HK-2 (cell line): ENCODE measurements around the gene CES1.
"Not testable (repeated sequence)": the region's sequence is repeated elsewhere in the genome, so short reads cannot be mapped to it uniquely, and the experiment has no call there.

Experiments
- DNase-seq: peaks from one replicate; pipeline ENCODE4 v3.0.0-alpha.2; 2018; ENCODE audit not compliant: unreplicated experiment

The CES1 gene

GRCh38 chr16:55830658-55831294 lies 2.1 kb downstream of the CES1 start:
- DNase-seq: no peak

- DNase-seq: not testable (repeated sequence)
Measured at GRCh38 chr16:55829232-55829631, 3.7 kb downstream of the CES1 start.

DNA sequence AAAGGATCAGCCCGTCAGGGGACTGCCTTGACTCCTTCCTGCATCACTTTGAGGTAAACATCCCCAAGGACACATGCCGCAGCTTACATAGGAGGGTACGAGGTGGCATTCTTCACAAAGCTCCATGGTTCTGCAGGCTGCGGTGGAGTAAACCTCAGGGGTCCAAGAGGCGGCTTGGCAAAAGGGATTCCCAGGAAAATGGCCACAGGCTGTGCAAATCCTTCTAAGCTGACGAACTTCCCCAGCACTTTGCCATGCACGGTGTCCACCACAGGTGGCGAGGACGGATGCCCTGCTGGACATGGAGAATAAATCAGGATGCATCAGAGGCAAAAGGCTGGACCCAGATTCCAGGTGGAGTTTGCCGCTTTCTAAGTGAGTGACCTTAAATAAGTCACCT lies 4.2 kb downstream of the CES1 start:
- DNase-seq: no peak

DNA sequence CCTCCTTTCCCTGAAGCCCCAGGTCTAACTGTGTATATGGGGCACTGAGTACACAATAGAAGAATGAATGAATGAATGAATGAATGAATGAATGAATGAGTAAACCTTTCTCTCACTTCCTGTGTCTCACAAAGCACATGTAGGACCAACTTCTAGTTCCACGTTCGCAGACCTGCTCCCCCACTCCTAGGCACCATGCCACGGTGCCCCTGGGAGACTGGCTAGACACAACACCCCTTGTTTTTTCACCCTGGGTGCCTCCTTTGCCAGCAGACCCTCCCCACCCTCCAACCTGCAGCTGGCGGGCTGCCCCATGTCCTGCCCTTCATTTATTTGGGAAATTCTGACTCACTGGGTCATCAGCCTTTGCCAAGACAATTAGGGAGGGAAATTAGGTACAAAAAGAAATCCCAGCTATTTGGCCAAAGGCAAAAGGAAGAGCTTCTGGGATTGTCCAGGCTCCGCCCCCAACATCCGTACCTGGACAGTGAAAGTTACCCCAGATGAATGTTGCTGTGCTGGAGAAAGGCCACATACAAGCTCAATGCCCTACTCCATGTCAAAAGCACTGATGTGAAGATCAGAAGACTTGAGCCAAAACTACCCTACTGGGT lies 7.7 kb downstream of the CES1 start:
- no peak for DNase-seq

DNA sequence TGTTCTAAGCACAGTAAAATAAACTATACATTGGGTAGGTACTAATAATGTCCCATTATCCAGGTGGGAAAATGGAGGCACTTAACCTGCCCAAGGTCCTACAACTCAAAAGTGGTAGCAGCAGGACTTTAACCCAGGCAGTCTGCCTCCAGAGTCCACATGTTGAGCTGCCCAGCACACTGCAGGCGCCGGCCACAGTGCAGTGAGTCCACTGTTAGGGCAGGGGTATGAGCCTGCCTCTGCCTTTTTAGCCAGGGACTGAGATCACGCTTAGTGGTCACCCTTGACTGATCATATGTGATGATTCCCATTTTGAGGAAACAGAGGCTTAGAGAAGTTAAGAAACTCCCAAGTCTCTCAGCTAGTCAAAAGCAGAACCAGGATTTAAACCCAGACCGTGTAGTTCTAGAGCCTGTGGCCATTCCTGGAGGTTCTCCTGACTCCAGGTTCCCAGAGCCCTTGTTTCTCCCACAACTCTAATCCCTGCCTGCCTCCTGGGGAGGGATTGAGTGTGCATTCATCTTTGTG lies 8.4 kb downstream of the CES1 start:
- no peak for DNase-seq

GRCh38 chr16:55822280-55822810 lies 10.6 kb downstream of the CES1 start:
- no peak for DNase-seq

GRCh38 chr16:55821210-55821609 lies 11.7 kb downstream of the CES1 start:
- no peak for DNase-seq

- no peak for DNase-seq
Measured at GRCh38 chr16:55820615-55821014, 12.3 kb downstream of the CES1 start.

DNA sequence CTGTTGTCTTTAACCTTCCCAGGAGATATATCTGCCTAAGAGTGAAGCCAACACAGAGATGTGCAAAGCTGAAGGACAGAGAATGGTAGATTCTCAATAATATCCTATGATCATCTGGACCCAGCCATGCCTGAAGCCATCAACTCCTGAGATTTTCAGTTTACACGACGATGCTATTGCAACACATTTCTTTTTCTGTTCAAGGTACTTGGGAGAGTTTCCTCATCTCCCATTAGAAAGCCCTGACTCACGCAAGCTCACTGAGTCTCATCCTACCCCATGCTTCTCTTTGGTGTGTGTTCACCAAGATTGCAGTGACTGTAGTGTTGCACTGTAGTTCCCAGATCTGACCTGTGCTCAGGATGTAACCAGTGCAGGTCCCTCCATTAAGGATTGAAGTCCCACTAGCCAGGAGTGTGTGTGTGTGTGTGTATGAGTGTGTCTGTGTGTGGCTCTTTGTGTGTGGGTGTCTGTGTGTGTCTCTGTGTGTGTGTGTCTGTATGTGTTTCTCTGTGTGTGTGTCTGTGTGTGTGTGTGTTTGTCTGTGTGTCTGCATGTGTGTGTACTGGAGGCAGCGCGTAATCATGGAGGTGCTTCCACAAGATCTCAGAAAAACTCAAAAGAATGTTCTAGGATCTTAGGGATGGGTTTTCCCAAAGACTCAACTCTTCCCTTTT lies 15.5 kb downstream of the CES1 start:
- DNase-seq: no peak

DNA sequence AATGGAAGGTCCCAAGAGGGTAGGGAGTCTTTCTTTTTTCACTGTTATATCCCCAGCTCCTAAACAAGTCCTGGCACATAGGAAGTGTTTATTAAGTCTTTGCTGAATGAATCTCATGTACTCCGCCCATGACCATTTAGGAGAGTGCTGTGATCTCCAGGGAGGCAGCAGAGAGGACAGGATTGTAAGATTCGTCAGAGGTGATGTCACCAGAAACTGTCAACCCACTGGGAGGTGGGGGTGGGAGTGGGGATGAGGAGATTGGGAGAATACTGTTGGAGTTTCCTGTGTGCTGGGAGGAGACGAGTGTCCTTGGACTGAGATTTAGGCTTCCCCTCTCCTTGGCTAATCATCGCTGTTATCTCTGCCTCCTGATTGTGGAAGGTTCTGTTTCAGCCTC lies 16.7 kb downstream of the CES1 start:
- DNase-seq: not testable (repeated sequence)

- DNase-seq: no peak
Measured at GRCh38 chr16:55815320-55815719, 17.6 kb downstream of the CES1 start.

DNA sequence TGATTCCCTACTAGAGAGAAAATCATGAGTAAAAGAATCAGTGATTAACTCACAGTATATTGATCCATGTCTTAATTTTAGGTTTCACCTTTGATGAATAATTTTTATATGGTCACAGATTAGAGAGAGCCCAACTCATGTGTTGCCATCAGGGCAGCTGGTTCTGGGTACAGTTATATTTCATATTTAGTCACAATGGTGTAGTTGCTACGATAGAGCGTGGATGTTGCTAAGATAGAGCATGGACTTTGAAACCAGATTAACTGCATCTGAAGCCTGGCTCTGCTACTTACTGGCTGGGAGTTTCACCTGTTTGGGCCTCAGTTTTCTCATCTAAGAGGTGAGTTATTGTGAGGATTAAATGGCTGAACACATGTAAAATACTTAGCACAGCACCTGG lies 18.7 kb downstream of the CES1 start:
- not testable (repeated sequence) for DNase-seq

DNA sequence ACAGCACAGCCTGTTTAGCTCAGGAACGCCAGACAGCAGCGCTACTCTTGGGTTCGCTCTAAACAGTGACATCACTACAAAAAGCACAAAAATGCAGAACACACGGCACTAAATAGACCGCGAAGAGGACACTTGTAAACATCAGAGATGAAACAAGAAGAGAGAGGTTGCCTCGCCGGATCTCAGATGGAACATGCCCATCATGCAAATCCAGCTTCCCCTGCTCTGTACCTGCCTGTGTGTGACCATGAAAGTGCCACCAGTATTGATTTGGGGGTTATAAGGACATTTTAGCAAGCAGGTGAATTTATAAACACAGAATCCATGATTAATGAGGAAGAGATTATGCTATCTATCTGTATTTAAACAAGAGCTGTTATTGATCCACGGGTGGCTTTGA lies 19.2 kb downstream of the CES1 start:
- DNase-seq: not testable (repeated sequence)

DNA sequence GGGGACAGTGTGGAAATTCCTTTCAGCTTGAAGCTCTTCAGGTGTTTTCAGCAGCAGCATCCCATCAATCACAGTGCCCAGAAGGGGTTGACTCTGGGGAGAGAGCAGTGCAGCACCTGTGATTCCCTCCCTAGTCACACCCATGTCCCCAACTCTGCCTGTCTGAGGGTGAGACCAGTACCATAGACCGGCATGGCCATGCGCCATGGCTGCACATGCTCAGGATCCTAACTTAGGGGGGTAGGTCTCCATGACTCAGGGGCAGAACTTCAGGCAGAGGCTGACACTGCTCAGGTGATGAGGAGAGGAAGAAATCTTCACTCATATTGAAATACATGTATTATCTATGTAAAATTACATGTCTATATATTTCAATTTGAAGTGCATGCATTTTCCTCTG lies 19.9 kb downstream of the CES1 start:
- no peak for DNase-seq

DNA sequence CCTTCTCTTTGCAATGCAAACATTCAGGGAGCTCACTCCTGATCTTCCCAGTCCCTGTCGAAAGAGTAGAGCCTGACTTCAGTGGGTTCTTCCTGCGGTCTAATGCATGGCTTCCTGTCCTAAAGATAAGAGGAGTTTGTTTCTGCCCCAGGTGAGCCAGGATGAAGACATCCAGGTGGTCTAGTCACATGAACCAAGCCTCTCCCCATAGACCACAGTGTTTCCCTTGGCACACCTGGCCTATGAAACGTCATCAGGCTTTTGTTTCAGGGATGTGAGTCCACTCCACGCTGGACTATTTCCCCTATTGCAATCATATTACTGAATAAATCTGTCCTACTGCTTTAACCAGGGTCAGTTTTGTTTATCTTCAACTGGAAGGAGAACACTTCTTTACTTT lies 21.1 kb downstream of the CES1 start:
- DNase-seq: no peak

DNA sequence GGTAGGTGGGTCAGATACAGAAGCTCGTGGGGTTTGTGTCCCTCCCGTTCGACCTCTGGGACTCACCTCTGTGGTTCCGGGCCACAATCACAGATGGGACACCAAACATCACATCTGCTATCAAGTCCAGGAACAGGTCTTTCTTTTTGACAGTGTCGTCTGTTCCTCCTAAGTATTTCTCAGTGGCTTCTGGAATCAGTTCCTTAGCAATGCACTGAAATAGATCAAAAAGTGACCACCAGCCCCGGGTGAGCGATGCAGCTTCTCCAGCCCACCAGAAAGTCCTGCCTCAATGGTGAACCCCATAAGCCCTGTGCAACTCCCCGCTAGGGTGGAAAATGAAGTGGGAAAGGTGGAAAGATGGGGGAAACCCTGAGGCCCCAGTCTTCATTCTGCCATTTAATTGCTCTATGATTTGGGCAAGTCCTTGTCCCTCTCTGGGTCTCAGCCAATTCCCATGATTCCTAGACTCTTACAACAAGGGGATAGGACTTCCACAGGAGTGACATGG lies 22.4 kb downstream of the CES1 start:
- DNase-seq: no peak

- no peak for DNase-seq
Measured at GRCh38 chr16:55809851-55810250, 23.0 kb downstream of the CES1 start.

- no peak for DNase-seq
Measured at GRCh38 chr16:55809386-55809785, 23.5 kb downstream of the CES1 start.

DNA sequence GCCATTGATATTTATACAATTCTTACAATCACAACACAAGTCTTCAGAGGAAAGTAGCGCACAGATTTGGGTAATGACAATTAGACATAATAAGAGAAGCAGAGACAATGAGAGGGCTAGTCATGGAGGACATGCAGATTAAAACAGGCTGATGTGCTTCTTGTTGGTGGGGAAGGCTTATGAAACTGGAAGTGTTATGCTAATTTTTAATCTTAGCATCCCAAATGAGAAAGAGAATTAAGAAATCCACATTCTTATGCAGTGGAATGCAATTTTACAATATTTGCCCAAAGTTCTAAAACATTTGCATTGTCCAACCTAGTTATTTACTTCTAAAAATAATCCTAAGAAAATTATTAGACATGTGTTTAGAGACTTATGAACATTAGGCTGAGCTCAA lies 24.6 kb downstream of the CES1 start:
- DNase-seq: not testable (repeated sequence)

DNA sequence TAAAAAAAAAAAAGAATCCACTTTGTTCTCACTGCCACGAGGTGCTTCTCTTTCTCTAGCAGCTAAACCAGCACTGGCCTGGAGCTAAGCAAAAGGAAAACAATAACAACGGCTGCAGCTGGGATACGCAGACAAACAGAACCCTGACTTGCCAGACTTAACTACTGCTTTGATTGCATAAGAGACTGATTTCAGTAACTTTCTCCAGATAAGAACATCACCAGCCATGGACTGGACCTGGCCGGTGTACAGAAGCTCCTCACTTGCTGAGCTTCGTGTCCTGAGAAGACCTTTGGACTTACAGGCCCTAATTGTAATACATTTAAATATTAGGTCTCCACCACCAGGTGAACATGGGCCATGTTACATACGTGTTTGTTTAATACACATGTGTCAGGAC lies 27.8 kb downstream of the CES1 start:
- DNase-seq: not testable (repeated sequence)

- DNase-seq: not testable (repeated sequence)
Measured at GRCh38 chr16:55803681-55804080, 29.2 kb downstream of the CES1 start.

DNA sequence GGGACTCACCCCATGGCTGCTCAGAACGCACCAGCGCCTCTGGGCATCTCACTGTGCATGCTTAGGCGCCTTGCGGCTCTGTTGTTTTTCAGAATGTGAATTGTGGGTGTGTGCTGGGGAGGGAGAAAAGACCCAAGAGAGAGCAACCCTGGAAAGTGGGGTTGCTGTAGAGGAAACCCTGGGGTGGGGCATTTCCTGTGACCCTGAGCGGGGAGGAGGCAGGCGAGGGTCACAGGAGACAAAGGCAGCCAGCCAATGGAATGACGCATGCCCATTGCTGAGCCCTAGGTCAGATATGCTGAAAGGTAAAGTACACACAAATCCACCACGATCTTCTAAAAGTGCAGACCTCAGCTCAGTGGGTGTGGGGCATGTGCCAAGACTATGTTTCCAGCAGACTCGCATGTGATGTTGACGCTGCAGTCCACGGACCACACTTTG lies 39.9 kb downstream of the CES1 start:
- DNase-seq: not testable (repeated sequence)
